AG04450 (cell line): ENCODE data around the gene SMARCB1. TPM values are rescaled to one million over a fixed set of nuclear protein-coding genes. Genes with fewer than 3 reads are reported as not detected.

Source experiments
- CTCF ChIA-PET: fragments of 300-600, 350-600 bp; formaldehyde crosslinking; extraction: SDS; loops from one replicate; lab custom pipeline; 2022; ENCODE audit warnings: antibody characterized with exemption, inconsistent platforms; lab: Charles Lee
- POLR2A ChIA-PET: fragments of 350-600 bp; formaldehyde crosslinking; extraction: SDS; loops from one replicate; lab custom pipeline; 2021; ENCODE audit warnings: antibody characterized with exemption, inconsistent platforms; lab: Yijun Ruan, JAX
- DNase-seq: peaks from one replicate; pipeline ENCODE4 v3.0.0-alpha.2; 2011; ENCODE audit warnings: low read depth, low spot score
- H3K27ac ChIP-seq: one replicate; pipeline ENCODE4 v1.5.1; 2012; ENCODE audit warnings: low read depth, low read length, control low read depth
- H3K27me3 ChIP-seq: one replicate; pipeline ENCODE4 v1.6.0; 2012; ENCODE audit warnings: low read length; ENCODE audit not compliant: control insufficient read depth, insufficient read depth
- H3K4me3 ChIP-seq: 2 replicates; pipeline ENCODE4 v1.5.1; 2011; ENCODE audit warnings: mild to moderate bottlenecking, low read depth, low read length, control low read depth
- H3K9me3 ChIP-seq: 2 replicates; pipeline ENCODE4 v1.5.1; 2012; ENCODE audit warnings: low read length; ENCODE audit not compliant: control insufficient read depth, insufficient read depth
- polyA plus RNA-seq: library from polyadenylated mRNA; depleted of rRNA; stranded (reverse); fragments of >200 nt; gene quantifications from 2 replicates; pipeline ENCODE4 v1.2.3, GENCODE V29; 2011
- TF ChIP-seq, protein P1 (sequence below): IDR thresholded peaks from 2 replicates; pipeline ENCODE4 v1.5.1; 2011; ENCODE audit warnings: low read depth, low read length, control low read depth, inconsistent platforms

Gene SMARCB1
- polyA plus RNA-seq, 1 experiment = 180 TPM

DNA sequence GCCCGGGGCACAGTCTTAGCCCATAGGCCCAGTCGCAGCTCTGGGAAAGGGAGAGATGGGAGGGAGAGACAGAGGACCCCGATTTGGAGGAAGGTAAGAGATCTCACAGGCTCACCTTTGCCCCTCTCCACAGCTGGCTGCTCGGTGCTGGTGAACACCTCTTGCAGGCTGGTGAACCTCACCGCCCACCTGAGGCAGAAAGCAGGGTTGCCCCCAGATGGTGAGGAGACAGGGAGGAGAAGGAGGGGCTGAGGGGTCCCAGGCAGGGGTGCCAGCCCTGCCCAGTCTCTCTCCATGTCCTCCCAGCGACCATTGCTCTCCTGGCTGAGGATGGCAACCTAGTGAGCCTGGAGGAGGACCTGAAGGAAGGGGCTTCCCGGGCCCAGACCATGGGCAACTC, 22.8 kb upstream of the SMARCB1 start:
- POLR2A ChIA-PET = interaction anchor here (0.5 kb wide), 1 partner anchor 124 kb away, joined by 3 read pairs; no protein-coding TSS in a partner anchor
- no peak overlapping the region for H3K4me3 ChIP-seq
- no peak overlapping the region for H3K27ac ChIP-seq
- DNase-seq = no peak
- H3K9me3 ChIP-seq = no peaks in the 10 kb centered on the region
- CTCF ChIA-PET = no interaction called here
- TF ChIP-seq, protein P1, sequence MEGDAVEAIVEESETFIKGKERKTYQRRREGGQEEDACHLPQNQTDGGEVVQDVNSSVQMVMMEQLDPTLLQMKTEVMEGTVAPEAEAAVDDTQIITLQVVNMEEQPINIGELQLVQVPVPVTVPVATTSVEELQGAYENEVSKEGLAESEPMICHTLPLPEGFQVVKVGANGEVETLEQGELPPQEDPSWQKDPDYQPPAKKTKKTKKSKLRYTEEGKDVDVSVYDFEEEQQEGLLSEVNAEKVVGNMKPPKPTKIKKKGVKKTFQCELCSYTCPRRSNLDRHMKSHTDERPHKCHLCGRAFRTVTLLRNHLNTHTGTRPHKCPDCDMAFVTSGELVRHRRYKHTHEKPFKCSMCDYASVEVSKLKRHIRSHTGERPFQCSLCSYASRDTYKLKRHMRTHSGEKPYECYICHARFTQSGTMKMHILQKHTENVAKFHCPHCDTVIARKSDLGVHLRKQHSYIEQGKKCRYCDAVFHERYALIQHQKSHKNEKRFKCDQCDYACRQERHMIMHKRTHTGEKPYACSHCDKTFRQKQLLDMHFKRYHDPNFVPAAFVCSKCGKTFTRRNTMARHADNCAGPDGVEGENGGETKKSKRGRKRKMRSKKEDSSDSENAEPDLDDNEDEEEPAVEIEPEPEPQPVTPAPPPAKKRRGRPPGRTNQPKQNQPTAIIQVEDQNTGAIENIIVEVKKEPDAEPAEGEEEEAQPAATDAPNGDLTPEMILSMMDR = no peak
- no peaks in the 10 kb centered on the region for H3K27me3 ChIP-seq

DNA sequence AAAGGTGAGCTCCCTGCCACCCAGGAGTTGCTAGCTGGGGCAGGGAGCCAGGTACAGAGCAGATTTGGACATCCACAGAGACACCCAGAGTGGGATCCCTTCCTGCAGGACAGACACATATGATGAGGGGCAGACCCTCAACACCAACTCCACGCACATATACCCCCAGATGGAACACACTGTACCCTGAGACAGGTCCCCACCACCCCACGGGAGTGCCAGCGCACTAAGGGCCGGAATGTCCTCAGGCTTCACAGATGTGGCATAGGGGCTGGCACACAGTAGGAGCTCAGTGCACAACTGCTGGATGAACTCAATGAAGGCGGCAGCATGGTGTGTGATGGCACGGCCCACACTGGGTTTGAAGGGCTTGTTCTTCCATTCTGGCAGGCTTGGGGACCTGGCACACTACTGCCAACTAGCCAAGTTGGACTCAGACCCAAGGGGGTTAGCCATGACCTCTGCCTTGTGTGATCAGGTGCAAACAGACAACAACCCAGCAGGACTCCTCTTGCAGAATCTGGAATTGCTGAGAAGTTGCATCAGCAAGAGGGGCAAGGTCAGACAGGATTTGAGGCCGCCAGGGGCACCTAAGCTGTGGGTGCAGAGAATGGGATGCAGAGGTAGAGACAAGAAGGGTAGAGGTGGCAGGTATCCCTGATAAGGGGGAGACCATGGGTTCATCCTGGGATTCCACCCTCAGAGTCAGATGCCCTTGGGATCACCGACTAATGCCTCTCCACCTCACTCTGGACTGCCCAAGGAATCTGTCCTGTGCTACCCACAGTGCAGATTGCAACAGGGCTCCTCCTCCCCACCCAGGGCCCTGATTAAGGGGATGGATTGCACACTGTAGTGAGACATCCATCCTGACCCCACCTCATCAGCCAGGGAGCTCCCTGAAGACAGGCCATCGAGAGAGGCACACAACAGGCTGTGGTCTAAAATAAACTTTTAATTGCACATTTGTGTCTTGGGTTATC, 21.6 kb upstream of the SMARCB1 start:
- CTCF ChIA-PET = interaction anchor here (0.6 to 1.7 kb wide), 3 partner anchors 66 to 272 kb away, joined by 4 to 5 read pairs (median 4); no protein-coding TSS in a partner anchor
- Histone ChIP-seq H3K27ac (no peak overlapping the region), H3K27me3 (no peaks in the 10 kb centered on the region), H3K4me3 (no peak overlapping the region), H3K9me3 (no peaks in the 10 kb centered on the region)
- POLR2A ChIA-PET = interaction anchor here (0.7 kb wide), 1 partner anchor 79 kb away, joined by 5 read pairs; no protein-coding TSS in a partner anchor
- TF ChIP-seq, protein P1 = no peak
- DNase-seq = no peak

DNA sequence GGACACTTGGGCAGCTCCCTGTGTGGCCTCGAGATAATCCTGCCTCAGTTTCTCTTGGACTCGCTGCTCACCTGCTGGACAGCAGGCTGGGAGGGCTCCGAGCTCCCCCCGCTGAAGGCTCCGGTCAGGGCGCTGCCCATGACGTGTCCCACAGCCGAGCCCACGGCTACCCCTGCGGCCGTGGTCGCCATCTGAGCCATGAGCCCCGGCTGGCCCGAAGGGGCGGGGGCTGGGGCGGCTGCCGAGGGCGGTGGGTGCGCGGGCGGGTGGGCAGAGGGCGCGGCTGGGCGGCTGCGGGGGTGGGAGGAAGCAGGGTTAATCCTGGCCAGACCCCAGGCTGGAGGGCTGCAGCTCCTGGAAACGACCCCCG, 19.5 kb upstream of the SMARCB1 start:
- TF ChIP-seq, protein P1 = no peak
- H3K27me3 ChIP-seq = no peaks in the 10 kb centered on the region
- ChIA-PET POLR2A (interaction anchor here (1.2 kb wide), 1 partner anchor 19 kb away, joined by 3 read pairs; the partner anchor contains the start of gene SMARCB1), CTCF (interaction anchor here (0.5 to 3.3 kb wide), 4 partner anchors 10 to 83 kb away, joined by 3 to 36 read pairs (median 4); no protein-coding TSS in a partner anchor)
- no peak for DNase-seq
- no peak overlapping the region for H3K27ac ChIP-seq
- H3K9me3 ChIP-seq = no peaks in the 10 kb centered on the region
- H3K4me3 ChIP-seq = peak overlapping the region; percentile 59

DNA sequence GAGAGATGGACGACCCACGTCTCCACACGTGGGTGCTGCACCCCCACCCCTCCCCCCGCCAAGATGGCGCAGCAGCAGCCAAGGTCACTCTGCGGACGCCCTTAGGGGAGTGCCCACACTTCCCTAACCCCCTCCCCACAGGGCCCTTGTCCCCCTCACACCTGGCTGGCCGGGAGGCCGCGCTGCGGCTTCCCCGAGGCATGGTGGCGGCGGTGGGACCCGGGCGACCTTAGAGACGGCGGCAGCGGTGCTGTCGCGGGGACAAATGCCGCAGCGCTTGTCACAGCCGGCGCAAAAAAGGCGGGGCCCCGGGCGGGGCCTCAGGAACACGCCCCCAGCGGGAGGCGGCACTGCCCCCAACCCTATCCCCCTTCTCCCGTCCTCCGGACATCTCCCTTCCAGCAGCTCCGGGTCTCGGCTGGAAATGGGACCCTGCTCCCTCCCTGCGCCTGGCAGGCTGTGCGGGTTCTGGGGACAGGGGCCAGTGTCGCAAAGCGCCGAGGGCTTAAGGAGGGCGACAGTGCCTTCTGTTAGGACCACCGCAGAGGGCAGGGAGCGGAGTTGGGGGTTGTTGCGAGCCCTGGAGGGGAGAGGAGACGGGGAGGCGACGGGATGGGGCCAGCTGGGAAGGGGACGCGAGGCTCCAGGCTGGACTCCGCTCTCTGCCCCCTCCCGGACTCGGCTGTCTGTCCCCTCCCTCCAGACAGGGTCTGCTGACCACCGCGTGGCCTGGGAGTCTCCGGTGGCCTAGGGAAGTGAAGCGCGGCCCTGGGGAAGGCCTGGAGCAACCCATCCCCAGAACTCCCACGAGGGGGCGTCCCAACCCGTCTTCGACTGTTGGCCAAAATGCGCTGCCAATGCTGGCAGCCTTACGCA, 18.9 kb upstream of the SMARCB1 start, which contains the start of gene CHCHD10:
CHCHD10 (minus strand) TSS at position 300 of the 876 bp plus-strand sequence; CDS start at position 202, 98 bp downstream.
- no peak for DNase-seq
- H3K27ac ChIP-seq = no peak within 1 kb of the TSS
- H3K27me3 ChIP-seq = no peaks in the 10 kb centered on the region
- CTCF ChIA-PET = interaction anchor here (0.5 to 3.3 kb wide), 6 partner anchors 9 to 91 kb away, joined by 3 to 36 read pairs (median 4); no protein-coding TSS in a partner anchor
- H3K4me3 ChIP-seq = peak within 1 kb of the TSS; percentile 59
- POLR2A ChIA-PET = no interaction called here
- TF ChIP-seq, protein P1 = peak; percentile 79
- H3K9me3 ChIP-seq = no peaks in the 10 kb centered on the region
